ENCODE measurements around the gene KCNT2.

Gene KCNT2

DNA sequence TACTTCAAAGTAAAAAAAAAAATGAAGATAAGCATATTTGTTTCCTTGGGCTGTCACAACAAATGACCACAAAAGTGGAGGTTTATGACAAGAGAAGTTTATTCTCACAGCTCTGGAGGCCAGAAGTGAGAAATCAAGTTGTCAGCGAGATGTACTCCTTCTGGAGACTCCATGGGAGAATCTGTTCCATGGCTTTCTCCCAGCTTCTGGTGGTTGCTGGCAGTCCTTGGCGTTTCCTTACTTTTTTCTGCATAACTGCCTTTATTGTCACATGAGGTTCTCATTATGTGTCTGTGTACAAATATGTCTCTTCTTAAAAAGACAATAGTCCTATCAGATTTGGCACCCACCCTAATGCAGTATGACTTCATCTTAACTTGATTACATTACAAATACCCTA lies 398.3 kb downstream of the KCNT2 start:
- H2AFZ ChIP-seq, result no peak overlapping the region
- no peaks in the 10 kb centered on the region for H3K36me3 ChIP-seq (ENCODE audit: control insufficient read depth, insufficient read depth, low read length)
- no peak overlapping the region for H3K4me3 ChIP-seq (ENCODE audit: low read depth, low read length)
- H3K79me2 ChIP-seq, result no peaks in the 10 kb centered on the region
- H3K4me2 ChIP-seq (ENCODE audit: low read length), result no peak overlapping the region
- no peaks in the 10 kb centered on the region for H3K9me3 ChIP-seq (ENCODE audit: control insufficient read depth, low read length)
- no peak overlapping the region for H3K27ac ChIP-seq
- no peaks in the 10 kb centered on the region for H3K27me3 ChIP-seq (ENCODE audit: control insufficient read depth, insufficient read depth, low read length)
- H3K9ac ChIP-seq, result no peak overlapping the region
- TF ChIP-seq, protein P1, sequence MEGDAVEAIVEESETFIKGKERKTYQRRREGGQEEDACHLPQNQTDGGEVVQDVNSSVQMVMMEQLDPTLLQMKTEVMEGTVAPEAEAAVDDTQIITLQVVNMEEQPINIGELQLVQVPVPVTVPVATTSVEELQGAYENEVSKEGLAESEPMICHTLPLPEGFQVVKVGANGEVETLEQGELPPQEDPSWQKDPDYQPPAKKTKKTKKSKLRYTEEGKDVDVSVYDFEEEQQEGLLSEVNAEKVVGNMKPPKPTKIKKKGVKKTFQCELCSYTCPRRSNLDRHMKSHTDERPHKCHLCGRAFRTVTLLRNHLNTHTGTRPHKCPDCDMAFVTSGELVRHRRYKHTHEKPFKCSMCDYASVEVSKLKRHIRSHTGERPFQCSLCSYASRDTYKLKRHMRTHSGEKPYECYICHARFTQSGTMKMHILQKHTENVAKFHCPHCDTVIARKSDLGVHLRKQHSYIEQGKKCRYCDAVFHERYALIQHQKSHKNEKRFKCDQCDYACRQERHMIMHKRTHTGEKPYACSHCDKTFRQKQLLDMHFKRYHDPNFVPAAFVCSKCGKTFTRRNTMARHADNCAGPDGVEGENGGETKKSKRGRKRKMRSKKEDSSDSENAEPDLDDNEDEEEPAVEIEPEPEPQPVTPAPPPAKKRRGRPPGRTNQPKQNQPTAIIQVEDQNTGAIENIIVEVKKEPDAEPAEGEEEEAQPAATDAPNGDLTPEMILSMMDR (IDR thresholded peaks at IDR 0.05), result no peak
- H3K4me1 ChIP-seq, result no peaks in the 10 kb centered on the region

DNA sequence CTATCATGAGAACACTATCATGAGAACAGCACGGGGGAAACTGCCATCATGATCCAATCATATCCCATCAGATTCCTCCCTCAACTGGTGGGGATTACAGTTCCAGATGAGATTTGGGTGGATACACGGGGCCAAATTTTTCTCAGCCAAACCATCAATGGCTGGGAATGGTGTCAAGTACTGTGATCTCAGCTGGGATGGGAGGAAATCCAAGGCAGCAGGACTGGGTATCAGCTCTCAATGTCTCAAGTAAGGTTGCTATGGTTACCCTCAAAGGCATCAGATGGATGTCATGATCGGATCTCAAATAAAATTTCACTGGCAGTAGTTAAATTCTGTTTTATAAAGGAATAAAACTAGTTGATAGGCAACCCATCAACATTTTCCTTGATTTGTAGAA lies 399.0 kb downstream of the KCNT2 start:
- Histone ChIP-seq H3K4me3 (ENCODE audit: low read depth, low read length) (no peak overlapping the region), H3K27me3 (ENCODE audit: control insufficient read depth, insufficient read depth, low read length) (no peaks in the 10 kb centered on the region), H3K36me3 (ENCODE audit: control insufficient read depth, insufficient read depth, low read length) (no peaks in the 10 kb centered on the region), H3K4me2 (ENCODE audit: low read length) (no peak overlapping the region), H3K79me2 (no peaks in the 10 kb centered on the region), H2AFZ (no peak overlapping the region), H3K9ac (no peak overlapping the region), H3K9me3 (ENCODE audit: control insufficient read depth, low read length) (no peaks in the 10 kb centered on the region), H3K4me1 (no peaks in the 10 kb centered on the region), H3K27ac (no peak overlapping the region)
- TF ChIP-seq, protein P1 (IDR thresholded peaks at IDR 0.05), result no peak

DNA sequence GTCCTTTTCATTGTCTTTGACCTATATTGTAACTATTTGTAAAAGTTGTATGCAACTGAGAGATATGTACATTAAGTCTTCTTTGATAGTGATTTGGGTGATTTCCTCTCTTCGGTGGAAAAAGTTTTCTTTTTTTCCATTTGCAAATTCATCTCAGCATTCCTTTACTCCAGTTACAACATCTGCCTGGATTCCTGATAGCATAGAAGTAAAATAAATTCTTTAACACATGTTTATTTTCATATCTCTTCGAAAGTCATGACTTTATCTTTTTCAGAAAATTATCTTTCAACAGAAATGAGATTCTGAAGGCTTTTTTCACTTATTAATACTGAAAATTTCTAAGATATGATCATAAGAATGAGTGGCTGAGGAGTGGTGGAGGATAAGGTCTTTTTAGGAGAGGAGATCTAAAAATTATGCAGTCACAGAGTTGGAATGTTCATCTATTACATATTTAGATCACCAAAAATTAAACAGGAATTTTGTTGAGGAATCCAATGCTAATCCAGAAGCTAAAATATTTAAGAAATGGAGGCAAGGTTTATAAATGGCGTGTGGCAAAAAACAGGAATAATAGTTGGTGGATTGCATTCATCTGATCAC lies 400.5 kb downstream of the KCNT2 start:
- no peaks in the 10 kb centered on the region for H3K79me2 ChIP-seq
- no peaks in the 10 kb centered on the region for H3K9me3 ChIP-seq (ENCODE audit: control insufficient read depth, low read length)
- H3K27me3 ChIP-seq (ENCODE audit: control insufficient read depth, insufficient read depth, low read length), result no peaks in the 10 kb centered on the region
- H3K4me1 ChIP-seq, result no peaks in the 10 kb centered on the region
- no peak overlapping the region for H3K27ac ChIP-seq
- H3K4me3 ChIP-seq (ENCODE audit: low read depth, low read length), result no peak overlapping the region
- H2AFZ ChIP-seq, result no peak overlapping the region
- H3K36me3 ChIP-seq (ENCODE audit: control insufficient read depth, insufficient read depth, low read length), result no peaks in the 10 kb centered on the region
- no peak overlapping the region for H3K4me2 ChIP-seq (ENCODE audit: low read length)
- no peak overlapping the region for H3K9ac ChIP-seq
- TF ChIP-seq, protein P1 (IDR thresholded peaks at IDR 0.05), result no peak

DNA sequence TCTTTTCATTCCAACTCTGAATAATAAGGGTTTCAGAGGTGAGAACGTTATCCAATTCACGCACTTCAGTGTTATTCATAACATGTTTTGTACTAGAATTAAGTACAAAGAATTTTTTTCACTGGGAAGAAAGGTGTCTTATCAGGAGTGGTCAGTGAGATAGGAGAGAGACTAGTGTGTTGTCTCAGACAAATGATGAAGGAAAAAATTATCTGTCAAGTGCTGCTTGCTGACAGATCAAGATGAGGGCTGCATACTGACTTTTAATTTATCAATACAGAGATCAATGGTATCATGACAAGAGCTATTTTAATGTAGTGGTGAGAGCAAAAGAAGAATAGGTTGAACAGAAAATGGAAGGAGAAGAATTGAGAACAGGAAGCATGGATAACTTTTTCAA lies 402.4 kb downstream of the KCNT2 start:
- Histone ChIP-seq H3K79me2 (no peaks in the 10 kb centered on the region), H3K27me3 (ENCODE audit: control insufficient read depth, insufficient read depth, low read length) (no peaks in the 10 kb centered on the region), H3K4me1 (no peaks in the 10 kb centered on the region), H3K4me2 (ENCODE audit: low read length) (no peak overlapping the region), H3K36me3 (ENCODE audit: control insufficient read depth, insufficient read depth, low read length) (no peaks in the 10 kb centered on the region), H3K4me3 (ENCODE audit: low read depth, low read length) (no peak overlapping the region), H3K9ac (no peak overlapping the region), H3K27ac (no peak overlapping the region), H3K9me3 (ENCODE audit: control insufficient read depth, low read length) (no peaks in the 10 kb centered on the region), H2AFZ (no peak overlapping the region)
- TF ChIP-seq, protein P1 (IDR thresholded peaks at IDR 0.05), result no peak

DNA sequence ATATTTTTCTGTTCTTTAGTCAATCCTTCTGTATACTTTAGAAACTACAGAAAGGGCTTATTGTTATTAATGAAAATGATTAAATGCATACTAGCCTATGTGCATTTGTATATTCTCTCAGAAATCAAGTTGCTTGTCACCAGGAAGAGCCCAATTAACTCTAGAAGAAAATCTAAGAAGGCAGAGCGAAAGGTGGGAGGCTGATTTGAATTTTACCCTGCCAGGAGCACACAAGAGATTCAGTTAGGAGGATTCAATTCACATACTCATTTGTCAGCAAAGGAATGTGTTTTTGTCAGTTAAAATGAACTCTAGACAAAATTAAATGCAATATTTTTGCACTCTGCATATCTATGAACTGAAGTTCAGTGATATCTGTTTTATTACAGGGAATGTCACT lies 411.8 kb downstream of the KCNT2 start:
- TF ChIP-seq, protein P1 (IDR thresholded peaks at IDR 0.05), result no peak

More for the DNA sequence above, 411.8 kb downstream of the KCNT2 start:
- Histone ChIP-seq H3K9me3 (ENCODE audit: control insufficient read depth, low read length) (no peaks in the 10 kb centered on the region), H3K4me3 (ENCODE audit: low read depth, low read length) (no peak overlapping the region), H3K4me1 (no peaks in the 10 kb centered on the region), H3K27ac (no peak overlapping the region), H3K4me2 (ENCODE audit: low read length) (no peak overlapping the region), H3K9ac (no peak overlapping the region), H2AFZ (no peak overlapping the region), H3K79me2 (no peaks in the 10 kb centered on the region), H3K36me3 (ENCODE audit: control insufficient read depth, insufficient read depth, low read length) (no peaks in the 10 kb centered on the region), H3K27me3 (ENCODE audit: control insufficient read depth, insufficient read depth, low read length) (no peaks in the 10 kb centered on the region)

Measured in parathyroid adenoma (tissue), 2 donors.